ENCODE results near the gene IRF4. TPM values are rescaled to one million over a fixed set of nuclear protein-coding genes. Genes with fewer than 3 reads are reported as not detected.
A peak's percentile ranks its signal among the peaks of the same experiment; 100 is the strongest.
"Not testable (repeated sequence)": the region's sequence is repeated elsewhere in the genome, so short reads cannot be mapped to it uniquely, and the experiment has no call there.

IRF4 gene
- total and polyA plus RNA-seq, 7 donors: 0.03 to 0.59 (median 0.27) TPM

GRCh38 chr6:376827-377640 lies 14.5 kb upstream of the IRF4 start:
- WGBS, 3 donors: 72 to 81% (median 76%) methylated on average over 10 of the region's 10 CpGs
- H3K9me3 ChIP-seq: no peaks in the 10 kb centered on the region
- ATAC-seq (no peak), DNase-seq (no peak)
- no peak for TF ChIP-seq CTCF (IDR thresholded peaks at IDR 0.05)
- H3K27me3 ChIP-seq (ENCODE audit: insufficient read depth in 3 of 3, low read length in 2 of 3): peaks cover 0 to 61% (median 2%) of the 10 kb centered on the region in 3 donors
- H3K4me1 ChIP-seq: no peaks in the 10 kb centered on the region
- intact Hi-C loops (cut with DNase I): no loop called here
- no peak overlapping the region for H3K27ac ChIP-seq
- no peaks in the 10 kb centered on the region for H3K36me3 ChIP-seq (ENCODE audit: insufficient read depth in 1 of 2, low read depth in 1 of 2)
- no peak overlapping the region for H3K4me3 ChIP-seq

- intact Hi-C loops (cut with DNase I); H3K4me3 ChIP-seq; ATAC-seq; DNase-seq; H3K9me3 ChIP-seq; H3K36me3 ChIP-seq (ENCODE audit: insufficient read depth in 1 of 2, low read depth in 1 of 2); H3K27ac ChIP-seq; H3K4me1 ChIP-seq: not testable (repeated sequence)
- 79 to 83% (median 81%) methylated on average over 13 of the region's 13 CpGs for WGBS, 3 donors
- peaks cover 0 to 58% (median 2%) of the 10 kb centered on the region in 3 donors for H3K27me3 ChIP-seq (ENCODE audit: insufficient read depth in 3 of 3, low read length in 2 of 3)
Observed at GRCh38 chr6:377641-378020, 13.9 kb upstream of the IRF4 start.

GRCh38 chr6:378090-378957 lies 13.2 kb upstream of the IRF4 start:
- WGBS, 3 donors: 81 to 83% (median 83%) methylated on average over 24 of the region's 24 CpGs
- intact Hi-C loops (cut with DNase I): no loop called here
- no peaks in the 10 kb centered on the region for H3K4me1 ChIP-seq
- TF ChIP-seq CTCF (IDR thresholded peaks at IDR 0.05): no peak
- H3K27ac ChIP-seq: no peak overlapping the region
- ATAC-seq (no peak), DNase-seq (peak in 1 of 2 donors; percentile 43)
- no peaks in the 10 kb centered on the region for H3K9me3 ChIP-seq
- H3K36me3 ChIP-seq (ENCODE audit: insufficient read depth in 1 of 2, low read depth in 1 of 2): no peaks in the 10 kb centered on the region
- no peak overlapping the region for H3K4me3 ChIP-seq
- H3K27me3 ChIP-seq (ENCODE audit: insufficient read depth in 3 of 3, low read length in 2 of 3): peaks cover 0 to 51% (median 0%) of the 10 kb centered on the region in 3 donors

- Histone ChIP-seq H3K36me3 (ENCODE audit: insufficient read depth in 1 of 2, low read depth in 1 of 2) (no peaks in the 10 kb centered on the region), H3K27me3 (ENCODE audit: insufficient read depth in 3 of 3, low read length in 2 of 3) (peaks cover 0 to 44% (median 0%) of the 10 kb centered on the region in 3 donors), H3K4me1 (no peaks in the 10 kb centered on the region), H3K9me3 (no peaks in the 10 kb centered on the region), H3K27ac (no peak overlapping the region), H3K4me3 (no peak overlapping the region)
- 74 to 77% (median 76%) methylated on average over 11 of the region's 11 CpGs for WGBS, 3 donors
- TF ChIP-seq CTCF (IDR thresholded peaks at IDR 0.05): no peak
- peak in 1 of 2 donors; percentile 45 for DNase-seq
- ATAC-seq: no peak
- intact Hi-C loops (cut with DNase I): no loop called here
Observed at GRCh38 chr6:378958-379409, 12.6 kb upstream of the IRF4 start.

All from psoas muscle (tissue), 8 donors.